OCI-LY7 (cell line): ENCODE measurements around the gene PACS1.

Experiments
- CTCF ChIP-seq: fragments of 200-600 bp; sonication (generic); conservative IDR thresholded peaks from 2 replicates; pipeline ENCODE4 v1.5.1; 2014; ENCODE audit warnings: mild to moderate bottlenecking, antibody characterized with exemption, low read length, moderate library complexity, mixed read lengths
- EZH2phosphoT487 ChIP-seq: fragments of 200-600 bp; sonication (generic); IDR thresholded peaks from 2 replicates; pipeline ENCODE4 v1.6.1; 2018; ENCODE audit warnings: low read depth, borderline replicate concordance, mild to moderate bottlenecking, mixed run types, antibody characterized with exemption, low read length, moderate library complexity, mixed read lengths

- TF ChIP-seq CTCF (peak; percentile 39; the same call in 1 of the 2 replicates), EZH2phosphoT487 (no peak)
Observed at GRCh38 chr11:66268952-66269905, 199.2 kb downstream of the PACS1 start.
